Dermis blood vessel endothelial cell (primary cell): ENCODE data around the gene TTC27. TPM values are rescaled to one million over a fixed set of nuclear protein-coding genes. Genes with fewer than 3 reads are reported as not detected.
"Not testable (repeated sequence)": the region's sequence is repeated elsewhere in the genome, so short reads cannot be mapped to it uniquely, and the experiment has no call there.

Source experiments
- DNase-seq: peaks from one replicate; pipeline ENCODE4 v3.0.0; 2010
- total RNA-seq: library from RNA; depleted of rRNA; stranded (reverse); fragments of >200 nt; gene quantifications from 2 replicates; pipeline ENCODE4 v1.2.3, GENCODE V29; 2014

Gene TTC27
- total RNA-seq, 1 donor from 2014 or later, result 21.6 TPM

GRCh38 chr2:32812316-32812715, 184.5 kb downstream of the TTC27 start:
- peak; percentile 70 for DNase-seq

- DNase-seq, result no peak
These were observed 192.2 kb downstream of the TTC27 start for GRCh38 chr2:32820088-32820487.

GRCh38 chr2:32820701-32821100, 192.9 kb downstream of the TTC27 start:
- no peak for DNase-seq

DNA sequence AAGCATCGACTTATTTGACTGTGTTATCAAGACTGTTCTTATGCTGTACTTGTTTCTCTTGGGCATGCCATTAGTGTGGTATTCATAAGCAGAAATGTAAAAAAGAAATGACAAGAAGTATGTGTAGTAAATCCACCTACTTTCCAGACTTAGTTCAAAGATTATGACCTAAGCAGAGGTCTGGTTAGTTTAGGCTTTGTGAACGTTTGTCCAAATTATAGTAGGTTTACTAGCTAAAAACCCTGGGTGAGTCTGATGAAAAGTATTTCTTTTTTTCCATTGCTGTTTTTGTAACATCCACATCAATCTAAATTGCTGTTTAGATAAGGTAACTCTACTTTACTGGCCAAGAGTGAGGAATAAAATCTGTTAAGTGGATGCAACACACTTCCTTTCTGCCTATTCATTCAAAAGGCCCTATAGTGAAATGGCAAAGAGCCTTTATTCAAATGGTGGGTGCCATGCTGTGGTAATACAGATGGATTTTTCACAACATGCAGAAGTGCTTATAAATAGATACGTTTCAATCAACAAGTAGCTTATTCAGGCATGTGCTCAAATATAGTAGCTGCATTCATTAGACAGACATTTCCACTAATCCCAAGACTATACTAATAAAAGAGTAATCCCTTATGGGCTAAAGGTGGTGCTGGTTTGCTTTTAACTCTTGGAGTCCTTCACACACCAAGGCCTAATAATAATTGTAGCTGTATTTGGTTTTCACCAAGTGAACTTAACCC, 196.4 kb downstream of the TTC27 start:
- DNase-seq, result no peak

DNA sequence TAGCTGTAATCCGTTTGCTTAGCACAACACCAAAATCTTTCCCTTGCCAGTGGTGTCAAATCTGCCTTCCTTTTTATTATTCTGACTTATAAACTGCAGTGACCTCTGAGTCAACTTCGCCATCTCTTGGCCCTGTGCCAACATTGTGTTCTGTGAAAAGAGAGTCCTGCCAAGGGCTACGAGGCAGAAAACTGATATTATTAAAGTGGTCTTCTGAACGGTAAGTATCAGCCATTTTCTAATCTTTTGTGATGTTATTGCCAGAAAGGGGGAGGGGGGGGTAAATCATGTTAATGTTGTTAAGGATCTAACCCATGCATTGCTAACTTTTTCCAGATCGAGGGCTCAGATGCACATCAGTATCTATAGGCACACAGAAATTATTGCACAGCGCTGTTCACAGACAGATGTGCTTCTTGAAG, 197.5 kb downstream of the TTC27 start:
- peak; percentile 92 for DNase-seq

DNA sequence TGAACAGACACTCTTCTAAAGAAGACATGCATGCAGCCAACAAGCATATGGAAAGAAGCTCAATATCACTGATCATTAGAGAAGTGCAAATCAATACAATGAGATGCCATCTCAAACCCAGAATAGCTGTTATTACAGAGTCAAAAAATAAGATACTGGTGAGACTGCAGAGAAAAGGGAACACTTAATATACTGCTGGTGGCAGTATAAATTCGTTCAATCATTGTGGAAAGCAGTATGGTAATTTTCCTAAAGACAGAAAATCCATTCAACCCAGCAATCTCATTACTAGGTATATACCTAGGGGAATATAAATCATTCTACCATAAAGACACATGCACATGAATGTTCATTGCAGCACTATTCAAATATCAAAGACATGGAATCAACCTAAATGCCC, 202.3 kb downstream of the TTC27 start:
- no peak for DNase-seq

GRCh38 chr2:32832821-32833220, 205.0 kb downstream of the TTC27 start:
- no peak for DNase-seq

- DNase-seq, result no peak
These were observed 205.9 kb downstream of the TTC27 start for GRCh38 chr2:32833709-32834108.

DNA sequence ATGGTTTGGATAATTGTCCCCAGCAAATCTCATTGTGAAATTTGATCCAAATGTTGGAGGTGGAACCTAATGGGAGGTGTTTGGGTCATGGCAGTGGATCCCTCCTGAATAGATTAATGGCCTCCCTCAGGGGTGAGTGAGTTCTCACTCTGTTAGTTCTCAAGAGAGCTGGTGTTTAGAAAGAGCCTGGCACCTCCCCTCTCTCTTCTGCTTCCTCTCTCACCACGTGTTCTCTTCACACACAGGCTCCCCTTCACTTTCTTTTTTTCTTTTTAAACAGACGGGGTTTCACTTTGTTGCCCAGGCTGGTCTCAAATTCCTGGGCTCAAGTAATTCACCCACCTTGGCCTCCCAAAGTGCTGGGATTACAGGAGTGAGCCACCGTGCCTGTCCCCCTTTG, 207.3 kb downstream of the TTC27 start:
- no peak for DNase-seq

DNA sequence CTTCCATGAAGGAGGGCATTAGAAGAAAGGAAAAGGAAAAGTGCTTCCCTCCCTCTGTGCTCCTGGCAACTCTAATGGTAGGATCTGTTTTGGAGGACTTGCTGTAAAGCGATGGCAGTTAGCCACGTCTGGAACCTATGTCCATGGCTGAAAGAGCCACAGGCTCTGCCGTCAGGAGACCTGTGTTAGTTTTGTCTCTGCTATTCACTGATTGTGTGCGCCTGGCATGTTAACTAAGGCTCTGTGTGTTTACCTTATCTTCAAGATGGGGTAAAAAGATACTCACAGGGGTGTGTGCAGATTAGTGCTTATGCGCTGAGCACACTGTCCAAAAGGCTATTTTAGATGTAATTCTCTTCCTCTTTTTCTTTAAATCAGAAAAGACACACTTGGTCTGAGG, 209.1 kb downstream of the TTC27 start:
- no peak for DNase-seq

DNA sequence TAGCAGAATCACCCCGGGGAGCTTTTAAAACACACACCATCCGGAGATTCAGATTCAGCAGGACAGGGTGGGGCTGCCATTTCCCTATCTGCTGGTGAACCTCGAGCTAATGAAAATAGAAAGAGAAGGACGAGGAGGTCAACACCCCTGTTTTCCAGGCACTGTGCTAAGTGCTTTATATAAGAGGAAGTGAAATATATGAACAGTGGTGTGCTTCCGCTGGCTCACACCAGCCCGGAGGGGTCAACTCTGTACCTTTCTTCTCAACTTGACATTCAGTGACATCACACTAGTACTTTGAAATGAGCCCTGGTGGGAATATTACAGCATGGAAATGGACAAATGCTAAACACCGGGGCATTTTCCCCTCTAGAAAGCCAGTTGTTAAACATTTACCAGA, 210.6 kb downstream of the TTC27 start:
- peak; percentile 24 for DNase-seq

GRCh38 chr2:32838949-32839348, 211.1 kb downstream of the TTC27 start:
- no peak for DNase-seq

DNA sequence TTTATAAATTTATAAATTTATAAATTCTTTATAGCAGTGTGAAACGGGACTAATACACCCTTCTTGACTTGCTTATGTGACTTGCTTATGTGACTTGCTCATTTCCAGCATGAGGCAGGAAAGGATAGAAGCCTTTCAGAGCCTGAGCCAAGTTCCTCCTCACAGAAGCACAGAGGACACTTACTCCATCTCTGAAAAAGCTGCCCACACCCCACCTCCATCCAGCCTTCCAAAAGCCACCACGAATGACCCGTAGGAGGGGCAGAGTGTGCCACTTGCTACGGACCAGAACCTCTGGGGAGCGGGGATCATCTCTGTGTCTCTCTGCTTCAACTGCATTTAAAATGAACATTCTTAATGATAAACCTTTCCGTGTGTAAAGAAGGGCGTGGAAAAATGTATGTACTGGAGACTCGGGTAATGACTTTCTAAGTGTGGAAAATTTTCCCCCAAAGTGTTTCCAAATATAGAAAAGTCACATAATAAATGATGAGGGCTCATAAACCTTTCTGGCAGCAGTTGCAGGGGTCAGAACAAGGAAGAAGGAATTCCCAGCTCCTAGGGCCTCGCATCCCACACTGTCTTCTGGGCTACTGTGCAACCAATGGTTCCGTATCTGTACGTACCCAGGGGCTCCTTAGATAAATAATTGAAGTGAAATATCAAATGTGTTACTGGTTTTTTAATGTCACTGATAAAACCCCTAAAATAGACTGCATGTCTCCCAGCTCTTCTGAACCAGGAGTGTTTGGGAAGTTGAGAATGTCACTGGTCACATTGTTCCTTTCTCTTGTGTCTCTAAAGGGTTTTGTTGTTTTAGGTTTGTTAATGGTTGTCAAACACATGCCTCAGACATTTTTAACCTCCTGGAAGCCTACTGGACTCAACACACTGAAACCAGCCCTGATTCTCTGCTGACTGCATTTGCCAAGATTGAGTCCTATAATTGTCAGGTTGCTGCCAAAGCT, 214.4 kb downstream of the TTC27 start:
- no peak for DNase-seq

DNA sequence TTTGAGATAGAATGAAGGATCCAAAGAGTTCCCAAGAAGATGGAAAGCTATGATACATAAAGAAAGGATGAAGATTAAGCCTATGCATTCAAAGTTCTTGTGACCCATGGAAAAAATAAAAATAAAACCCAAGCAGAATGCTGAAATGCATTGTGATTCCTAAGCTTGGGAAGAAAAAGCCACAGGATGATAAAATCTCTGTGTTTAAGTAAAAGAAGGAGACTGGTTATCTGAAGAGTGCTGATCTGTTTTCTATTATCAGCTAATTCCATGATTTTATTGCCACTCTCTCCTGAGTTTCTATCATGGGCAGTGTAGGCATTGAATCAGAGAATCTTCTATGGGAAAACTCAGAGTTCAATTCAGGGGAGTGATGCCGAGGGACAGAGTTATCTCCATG, 215.8 kb downstream of the TTC27 start:
- no peak for DNase-seq

GRCh38 chr2:32844253-32844652, 216.4 kb downstream of the TTC27 start:
- no peak for DNase-seq

- DNase-seq, result not testable (repeated sequence)
These were observed 218.4 kb downstream of the TTC27 start for GRCh38 chr2:32846274-32846673.

DNA sequence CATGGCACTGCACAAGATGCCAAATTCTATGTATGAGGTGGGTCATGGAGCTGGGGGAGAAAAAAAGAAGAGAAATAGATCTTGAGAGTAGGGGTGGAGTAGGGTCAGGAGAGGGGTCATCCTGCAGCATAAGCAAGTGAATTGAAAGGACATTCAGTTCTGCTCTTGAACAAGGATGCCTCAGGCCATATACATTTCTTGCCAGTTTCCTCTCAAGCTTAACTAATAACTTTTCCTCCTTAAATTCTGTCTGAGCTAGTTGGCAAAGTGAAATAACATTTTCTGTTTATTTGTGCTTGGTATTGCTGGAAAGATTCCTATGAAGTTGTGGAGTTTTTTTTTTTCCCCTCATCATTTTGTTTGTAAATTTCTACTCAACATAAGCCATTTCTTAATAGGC, 219.9 kb downstream of the TTC27 start:
- no peak for DNase-seq

DNA sequence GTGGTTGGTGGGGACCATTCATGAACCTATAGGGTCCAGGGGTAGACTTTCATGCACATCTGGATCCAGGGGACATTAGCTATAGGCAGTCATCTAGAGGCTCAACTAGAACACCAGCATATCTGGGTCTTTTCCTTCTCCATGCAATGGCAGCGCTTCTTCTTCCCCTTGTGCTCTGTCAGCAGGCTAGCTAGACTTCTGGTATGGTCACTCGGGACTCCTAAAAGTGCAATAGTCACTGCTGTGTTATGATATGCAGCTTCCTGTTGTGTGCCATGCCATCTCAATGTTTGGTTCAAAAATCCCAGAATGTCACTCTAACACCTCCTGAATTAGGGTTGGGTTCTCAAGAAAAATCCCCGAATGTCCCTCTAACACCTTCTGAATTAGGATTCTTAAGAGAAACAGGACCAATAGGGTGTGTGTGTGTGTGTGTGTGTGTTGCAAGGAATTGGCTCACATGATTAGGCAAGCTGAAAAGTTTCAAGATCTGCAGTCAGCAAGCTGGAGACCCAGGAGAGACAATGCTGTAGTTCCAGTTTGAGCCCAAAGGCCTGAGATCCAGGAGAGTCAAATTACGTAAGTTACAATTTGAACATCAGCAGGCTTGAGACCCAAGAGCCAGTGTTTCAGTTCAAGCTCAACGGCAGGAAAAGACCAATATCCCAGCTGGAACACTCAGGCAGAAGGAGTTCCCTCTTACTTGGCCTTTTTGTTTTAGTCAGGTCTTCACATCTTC, 221.8 kb downstream of the TTC27 start:
- no peak for DNase-seq

DNA sequence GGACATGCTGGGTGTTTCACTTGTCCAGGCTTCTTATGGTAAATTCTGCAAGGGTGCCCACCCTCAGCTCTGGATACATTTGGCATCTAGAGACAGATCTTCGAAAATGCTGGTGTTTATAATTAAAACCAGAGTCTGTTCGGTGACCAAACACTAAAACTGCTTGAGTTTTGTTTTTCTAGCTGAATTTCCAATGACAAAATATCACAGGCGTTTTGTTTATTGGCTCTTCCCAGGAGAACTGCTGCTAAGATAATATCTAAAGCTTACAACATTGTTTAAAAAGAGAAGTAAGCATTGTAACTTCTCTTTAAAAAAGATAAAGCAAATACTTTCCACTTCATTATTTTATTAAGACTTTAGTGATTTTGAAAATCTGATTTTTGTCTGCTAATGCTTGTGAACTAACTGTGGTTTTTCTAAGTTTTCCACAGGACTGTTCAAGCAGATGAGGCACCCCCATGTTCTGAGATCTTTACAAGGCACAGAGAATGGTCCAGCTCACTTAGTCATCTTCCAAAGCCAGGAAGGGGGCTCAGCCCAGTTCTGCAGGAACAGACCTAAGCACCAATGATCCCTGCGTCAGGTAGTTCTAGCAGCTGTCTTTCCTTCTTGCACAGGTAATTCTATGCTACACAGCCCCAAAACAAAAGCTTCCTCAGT, 224.1 kb downstream of the TTC27 start:
- no peak for DNase-seq

DNA sequence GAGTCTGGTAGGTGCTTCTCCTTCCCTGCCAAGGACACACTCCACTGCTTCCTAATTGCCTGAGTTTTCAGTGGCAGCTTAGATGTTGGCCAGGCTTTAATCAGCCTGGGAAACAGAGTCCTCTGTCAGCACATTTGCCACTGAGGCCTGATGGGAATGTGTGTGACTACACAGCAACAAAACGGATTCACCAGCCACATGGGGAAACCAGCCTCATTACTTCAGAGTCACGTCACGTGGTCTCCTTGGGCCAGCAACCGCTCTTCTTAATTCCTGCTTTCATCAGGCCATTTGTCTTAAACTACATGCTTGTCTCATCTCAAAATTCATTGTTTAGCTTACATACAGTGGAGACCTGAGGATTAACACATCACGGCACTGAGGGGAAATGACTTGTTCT, 225.0 kb downstream of the TTC27 start:
- no peak for DNase-seq

DNA sequence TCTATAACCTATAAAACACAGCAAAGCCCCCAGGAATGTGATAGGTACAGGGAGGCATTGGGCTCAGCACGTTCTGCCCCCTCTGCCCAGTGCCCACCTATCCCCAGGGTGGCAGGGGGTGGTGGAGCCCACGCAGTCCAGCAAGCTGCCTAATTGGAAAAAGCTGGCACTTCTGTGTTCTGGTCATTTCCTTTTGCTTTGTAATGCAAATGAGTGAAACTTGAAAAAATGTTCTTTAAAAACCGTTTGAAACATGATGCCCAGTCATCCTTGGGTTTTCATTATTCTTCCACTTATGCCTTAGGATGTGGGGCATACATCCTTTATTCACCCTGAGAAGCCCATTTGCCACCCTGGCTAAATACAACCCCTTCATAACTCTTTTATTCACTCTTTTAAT, 229.0 kb downstream of the TTC27 start:
- no peak for DNase-seq

GRCh38 chr2:32858713-32859112, 230.9 kb downstream of the TTC27 start:
- no peak for DNase-seq

DNA sequence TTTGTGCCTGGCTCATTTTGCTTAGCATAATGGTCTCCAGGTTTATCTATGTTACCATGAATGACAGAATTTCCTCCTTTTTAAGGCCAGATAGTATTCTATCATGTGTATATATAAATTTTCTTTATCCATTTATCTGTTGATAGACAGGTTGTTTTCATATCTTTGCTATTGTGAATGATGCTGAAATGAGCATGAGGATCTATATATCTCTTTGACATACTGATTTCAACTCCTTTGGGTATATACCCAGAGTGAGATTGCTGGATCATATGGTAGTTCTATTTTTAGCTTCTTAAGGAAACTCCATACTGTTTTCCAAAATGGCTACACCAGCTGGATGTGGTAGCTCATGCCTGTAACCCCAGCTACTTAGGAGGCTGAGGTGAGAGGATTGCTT, 232.5 kb downstream of the TTC27 start:
- no peak for DNase-seq
